Inferior parietal cortex (tissue), 1 donor: ENCODE measurements around the gene LGALS3.

Source experiments
- DNase-seq: peaks from one replicate; pipeline ENCODE4 v3.0.0-alpha.2; 2016; ENCODE audit errors: extremely low spot score

LGALS3 gene

GRCh38 chr14:55115460-55115859 lies 13.6 kb upstream of the LGALS3 start:
- DNase-seq, result no peak

GRCh38 chr14:55115861-55116245 lies 13.2 kb upstream of the LGALS3 start:
- DNase-seq, result no peak

DNA sequence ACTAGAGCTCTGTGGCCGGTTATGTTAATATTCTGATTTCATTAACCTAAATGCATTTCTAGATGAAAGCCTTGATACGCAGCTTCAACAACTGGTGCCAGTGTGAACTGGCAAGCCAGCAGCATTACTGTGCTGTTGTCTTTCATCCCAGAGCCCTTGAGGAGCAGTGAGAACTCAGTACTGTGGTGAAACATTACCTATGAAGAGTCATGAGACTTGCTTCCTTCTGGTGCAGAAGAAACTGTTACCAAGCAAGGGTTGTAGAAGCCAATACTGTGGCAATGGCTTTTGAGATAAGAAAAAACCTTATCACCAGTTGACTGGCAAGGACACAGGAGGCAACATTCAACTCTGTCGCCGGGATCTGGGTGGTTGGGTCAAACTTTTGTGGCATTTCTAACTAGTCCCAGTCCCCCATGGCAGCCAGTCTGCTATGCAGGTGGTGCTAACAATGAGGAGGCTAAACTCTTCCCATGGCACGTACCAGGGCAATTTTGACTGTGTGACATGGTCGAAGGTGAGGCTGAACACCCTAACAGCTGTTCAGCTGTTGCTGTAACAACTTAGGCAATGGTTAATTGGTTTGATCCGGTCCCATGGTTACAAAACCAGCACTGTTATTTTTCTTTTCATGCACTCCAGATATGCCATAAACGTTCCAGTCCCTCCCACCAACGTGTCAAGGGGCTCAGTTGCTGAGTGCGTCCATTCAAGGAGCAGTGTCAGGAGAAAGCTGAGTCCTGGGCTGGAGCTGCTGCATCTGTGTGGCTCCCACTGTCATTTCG lies 12.6 kb upstream of the LGALS3 start:
- DNase-seq, result no peak

DNA sequence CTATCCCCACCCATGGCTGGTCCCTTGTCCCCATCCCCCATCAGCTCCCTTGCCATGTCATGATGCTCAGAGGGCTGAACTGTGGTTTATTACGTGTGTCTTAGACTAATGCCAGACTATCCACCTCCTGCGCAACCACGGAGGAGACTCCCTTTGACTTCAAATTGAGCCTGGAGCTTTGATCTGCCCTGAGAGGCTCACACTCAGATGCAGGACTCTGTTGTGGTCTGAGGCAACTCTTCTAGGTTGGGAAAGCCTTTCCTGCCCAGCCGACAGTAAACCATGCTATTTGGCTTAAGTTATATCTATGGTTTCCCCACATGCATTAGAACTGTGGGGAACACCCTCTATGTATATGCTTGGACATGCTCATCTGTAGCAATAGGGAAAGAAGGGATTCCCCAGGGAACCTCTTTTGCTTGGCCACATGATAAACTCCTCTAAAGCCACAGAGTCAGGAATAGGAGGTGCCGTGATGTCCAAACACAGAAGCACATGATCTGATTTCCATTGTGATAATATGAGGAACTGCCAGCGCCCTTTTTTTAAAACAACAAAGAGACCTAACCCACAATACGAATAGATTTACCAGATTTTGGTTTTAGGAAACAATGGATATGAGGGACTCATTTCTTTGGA lies 11.1 kb upstream of the LGALS3 start:
- no peak for DNase-seq

DNA sequence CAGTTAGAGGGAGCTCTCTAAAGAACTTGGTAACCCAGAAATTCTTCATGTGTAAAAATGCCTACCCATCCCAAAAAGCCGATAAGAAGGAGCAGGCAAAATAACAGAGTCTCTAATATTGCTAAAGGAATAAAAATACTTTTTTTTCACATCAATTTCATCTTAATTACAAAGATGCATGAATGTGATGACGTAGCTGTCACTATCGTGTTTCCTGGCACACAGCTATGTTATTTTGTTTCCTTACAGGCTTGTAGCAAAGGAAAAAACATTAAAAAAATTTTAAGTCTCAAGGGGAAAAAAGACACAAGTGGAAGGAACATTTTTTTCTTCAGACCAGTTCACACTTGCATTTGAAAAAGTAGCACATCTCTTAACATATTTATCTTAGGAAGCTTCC lies 10.3 kb upstream of the LGALS3 start:
- DNase-seq, result no peak

DNA sequence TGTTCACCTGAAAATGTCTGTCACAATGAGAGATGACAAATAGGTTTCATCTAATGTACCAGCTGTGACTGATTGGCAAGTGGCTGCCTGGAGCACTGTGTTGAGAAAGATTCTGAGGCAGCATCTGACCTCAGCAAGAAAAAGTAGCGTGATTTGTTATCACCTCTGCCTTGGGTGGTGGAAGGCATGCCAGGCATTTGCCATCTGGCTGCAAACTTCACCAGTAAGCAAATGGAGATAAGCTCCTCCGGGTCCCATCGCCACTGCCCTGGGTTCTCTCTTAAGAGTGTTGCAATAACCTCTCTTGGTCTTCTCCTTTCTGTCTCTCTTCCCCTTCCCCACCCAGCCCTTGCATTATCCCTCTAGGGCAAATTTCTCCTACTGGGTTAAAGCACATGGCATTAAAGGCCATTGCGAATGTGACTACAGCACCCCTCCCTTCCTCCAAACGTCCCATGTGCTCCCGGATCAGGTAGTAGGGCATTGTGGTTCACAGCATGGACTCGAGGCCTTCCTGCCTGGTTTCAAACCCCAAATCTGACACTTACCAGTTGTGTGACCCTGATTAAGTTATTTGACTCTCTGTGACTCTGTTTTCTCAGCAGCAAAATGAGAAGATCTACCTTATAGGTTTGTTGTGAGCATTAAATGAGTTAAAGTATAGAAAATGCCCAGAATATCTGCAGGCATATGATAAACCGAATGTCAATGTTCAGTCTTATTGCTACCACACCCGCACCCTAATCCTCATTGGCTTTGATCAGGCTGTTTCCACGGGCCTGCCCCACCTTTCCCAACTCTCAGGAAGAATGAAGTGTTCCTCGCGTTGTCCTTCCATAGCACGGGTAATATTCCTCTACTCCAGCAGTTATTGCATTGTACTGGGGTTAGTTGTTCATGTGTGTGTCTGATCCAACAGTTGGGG lies 8.2 kb upstream of the LGALS3 start:
- no peak for DNase-seq

GRCh38 chr14:55121628-55122439 lies 7.2 kb upstream of the LGALS3 start:
- DNase-seq, result no peak

GRCh38 chr14:55122440-55122986 lies 6.5 kb upstream of the LGALS3 start:
- no peak for DNase-seq

GRCh38 chr14:55123101-55123500 lies 6.0 kb upstream of the LGALS3 start:
- DNase-seq, result no peak

- no peak for DNase-seq
These were observed 5.0 kb upstream of the LGALS3 start for GRCh38 chr14:55123852-55124639.

GRCh38 chr14:55124774-55125386 lies 4.2 kb upstream of the LGALS3 start:
- DNase-seq, result no peak

GRCh38 chr14:55125403-55125802 lies 3.6 kb upstream of the LGALS3 start:
- no peak for DNase-seq

DNA sequence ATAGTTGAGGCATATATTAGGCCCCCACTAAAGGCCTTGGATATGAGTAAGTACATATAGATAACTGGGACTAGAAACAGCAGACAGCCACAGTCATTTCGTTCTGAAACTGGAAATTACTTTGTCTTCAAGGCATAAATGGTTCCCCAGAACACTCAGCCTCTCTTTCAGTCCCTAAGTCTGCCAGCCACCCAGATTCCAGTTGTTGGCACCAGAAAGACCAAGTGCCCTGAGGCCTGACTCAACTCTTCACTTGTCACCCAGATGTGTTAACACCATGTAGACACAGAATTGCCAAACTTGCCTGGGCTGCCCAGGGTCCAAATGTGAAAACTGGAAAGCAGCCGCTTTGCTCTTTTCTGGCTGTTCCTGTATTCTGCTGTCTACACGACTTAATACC lies 3.0 kb upstream of the LGALS3 start:
- DNase-seq, result no peak

DNA sequence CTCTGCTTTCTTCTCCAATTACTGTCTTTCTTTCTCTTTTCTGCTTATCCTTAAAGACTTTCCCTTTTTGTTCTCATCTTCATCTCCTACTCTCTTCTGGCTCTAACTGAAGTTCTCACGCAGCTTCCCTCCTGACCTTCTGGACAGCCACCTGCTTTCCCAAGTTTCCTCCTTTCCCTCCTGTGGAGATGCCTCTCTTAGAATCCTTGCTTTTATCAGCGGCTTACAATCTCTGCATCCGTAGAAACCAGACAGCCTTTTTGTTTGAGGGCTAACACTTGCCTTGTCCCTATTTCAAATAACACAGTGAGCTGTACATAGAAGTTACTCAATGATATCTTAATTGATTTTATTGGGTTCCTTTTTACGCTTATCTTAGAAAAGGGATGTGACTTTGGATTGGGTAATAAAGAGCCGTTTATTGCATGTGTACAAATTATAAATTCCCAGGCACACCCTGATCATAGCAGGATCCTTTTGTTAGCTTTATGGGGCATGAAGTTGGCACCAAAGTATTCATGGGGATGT lies 2.1 kb upstream of the LGALS3 start:
- DNase-seq, result no peak

GRCh38 chr14:55127460-55127951 lies 1.5 kb upstream of the LGALS3 start:
- DNase-seq, result no peak

DNA sequence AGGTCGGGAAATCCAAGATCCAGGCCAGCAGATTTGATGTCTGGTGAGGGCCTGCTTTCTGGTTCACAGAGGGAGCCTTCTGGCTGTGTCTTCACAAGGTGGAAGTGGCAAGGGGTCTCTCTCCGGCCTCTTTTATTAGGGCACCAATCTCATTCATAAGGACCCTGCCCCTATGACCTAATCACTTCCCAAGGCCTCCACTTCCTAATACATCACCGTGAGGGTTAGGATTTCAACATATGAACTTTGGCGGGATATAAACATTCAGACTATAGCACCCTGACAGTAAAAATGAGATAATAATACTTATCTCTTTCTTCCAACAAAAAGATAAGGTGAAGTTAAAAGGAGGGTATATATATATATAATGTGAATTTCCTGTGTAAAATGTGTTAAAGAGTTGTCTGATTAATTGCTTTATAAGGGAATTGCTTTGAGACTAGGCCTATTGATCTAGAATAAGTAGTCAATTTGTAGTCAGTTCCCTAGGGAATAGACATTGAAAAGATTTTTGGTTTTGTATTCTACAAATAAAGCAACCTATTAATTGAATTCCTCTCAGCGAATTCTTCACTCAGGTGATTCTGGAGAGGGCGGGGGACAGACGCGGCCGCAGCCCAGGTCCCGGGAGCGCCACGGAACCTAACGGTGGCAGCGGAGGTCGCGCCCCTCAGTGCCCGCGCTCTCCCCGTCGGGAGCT lies 516 bp upstream of the LGALS3 start:
- DNase-seq, result no peak

DNA sequence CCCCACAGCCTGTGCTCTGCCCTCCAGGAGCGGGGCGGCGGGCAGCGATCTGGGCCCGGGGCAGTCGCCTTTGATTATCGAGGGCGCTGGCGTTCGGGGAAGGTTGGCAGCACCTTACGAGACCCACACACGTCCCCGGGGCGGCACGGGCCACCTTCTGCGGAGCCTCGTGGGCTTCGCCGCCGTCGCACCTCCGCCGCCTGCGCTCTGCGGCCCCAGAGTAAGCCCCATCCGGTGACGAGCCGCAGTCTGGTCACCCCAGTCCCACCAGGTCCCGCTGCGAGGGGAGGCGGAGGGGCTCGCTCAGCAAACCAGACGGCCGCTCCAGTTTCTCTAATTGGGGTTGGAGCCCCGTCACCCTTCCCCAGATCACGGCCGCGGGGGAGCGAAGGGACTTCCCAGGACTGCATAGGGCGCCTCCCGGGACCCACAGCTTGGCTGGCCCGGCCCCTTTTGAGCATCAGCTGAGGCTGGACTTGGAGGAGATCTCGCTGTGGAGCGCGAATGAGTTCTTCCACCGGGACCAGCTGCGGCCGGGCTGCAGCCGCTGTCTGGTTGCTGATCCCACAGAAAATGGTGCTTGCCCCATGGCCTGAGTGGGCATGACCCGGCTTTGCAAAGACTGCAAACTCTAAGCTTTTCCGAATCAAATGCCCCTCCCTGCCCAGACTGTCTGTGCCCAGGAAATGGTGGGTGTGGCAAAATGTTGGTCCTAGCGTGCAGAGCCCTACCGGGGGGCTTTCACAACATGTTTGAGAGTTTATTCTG lies 560 bp downstream of the LGALS3 start:
- no peak for DNase-seq

GRCh38 chr14:55130196-55130550 lies 1.1 kb downstream of the LGALS3 start:
- no peak for DNase-seq
